DLD1 (cell line): ENCODE results near the gene STIL.
"Not testable (repeated sequence)": the region's sequence is repeated elsewhere in the genome, so short reads cannot be mapped to it uniquely, and the experiment has no call there.

Experiments
- in situ Hi-C: cut with HindIII; loops from 2 replicates; pipeline ENCODE4 v1.10.0; 2017; ENCODE audit warnings: low sequenced_read_pairs

STIL gene

DNA sequence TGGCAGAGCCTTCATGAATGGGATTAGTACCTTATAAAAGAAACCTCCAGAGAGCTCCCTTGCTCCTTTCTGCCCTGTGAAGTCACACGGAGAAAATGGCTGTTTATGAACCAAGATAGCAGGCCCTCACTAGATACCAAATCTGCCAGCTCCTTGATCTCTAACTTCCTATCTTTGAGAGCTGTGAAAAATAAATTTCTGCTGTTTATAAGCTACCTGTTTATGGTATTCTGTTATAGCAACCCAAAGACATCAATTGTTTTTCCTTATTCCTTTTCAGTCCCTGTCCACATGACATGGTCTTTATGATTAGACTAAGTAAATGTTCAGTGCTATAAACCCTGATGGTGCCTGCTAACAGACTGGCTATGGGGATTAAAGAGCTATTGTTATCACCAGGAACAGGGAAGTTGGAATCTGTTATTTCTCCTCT is 9.7 kb upstream of the STIL start:
- in situ Hi-C loops = no loop called here

DNA sequence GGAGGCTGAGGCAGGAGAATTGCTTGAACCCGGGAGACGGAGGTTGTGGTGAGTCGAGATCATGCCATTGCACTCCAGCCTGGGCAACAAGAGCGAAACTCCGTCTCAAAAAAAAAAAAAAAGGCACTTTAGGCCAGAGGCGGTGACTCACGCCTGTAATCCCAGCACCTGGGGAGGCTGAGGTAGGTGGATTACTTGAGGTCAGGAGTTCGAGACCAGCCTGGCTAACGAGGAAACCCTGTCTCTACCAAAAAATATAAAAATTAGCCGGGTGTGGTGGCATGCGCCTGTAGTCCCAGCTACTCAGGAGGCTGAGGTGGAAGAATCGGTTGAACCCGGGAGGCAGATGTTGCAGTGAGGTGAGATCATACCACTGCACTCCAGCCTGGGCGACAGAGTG is 6.0 kb upstream of the STIL start:
- in situ Hi-C loops = not testable (repeated sequence)

DNA sequence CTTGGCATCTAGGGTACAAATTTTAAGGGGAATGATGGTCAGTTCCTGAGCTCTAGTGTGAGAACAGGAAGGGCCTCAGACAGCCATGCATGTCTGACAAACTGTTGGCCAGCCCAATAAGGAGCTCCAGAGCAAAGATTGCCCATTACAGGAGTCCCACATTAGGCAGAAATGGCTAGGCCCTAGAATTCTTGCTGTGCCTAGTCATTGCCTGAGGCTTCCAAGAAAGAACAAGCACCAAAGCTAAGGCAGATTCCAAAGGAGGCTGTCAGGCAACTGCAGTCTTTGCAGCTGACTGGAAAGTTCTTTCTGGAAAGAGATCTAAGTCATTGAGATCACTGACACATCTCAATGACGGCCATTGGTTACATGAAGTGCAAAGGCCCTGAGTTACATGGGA is 3.9 kb upstream of the STIL start:
- in situ Hi-C loops = no loop called here

DNA sequence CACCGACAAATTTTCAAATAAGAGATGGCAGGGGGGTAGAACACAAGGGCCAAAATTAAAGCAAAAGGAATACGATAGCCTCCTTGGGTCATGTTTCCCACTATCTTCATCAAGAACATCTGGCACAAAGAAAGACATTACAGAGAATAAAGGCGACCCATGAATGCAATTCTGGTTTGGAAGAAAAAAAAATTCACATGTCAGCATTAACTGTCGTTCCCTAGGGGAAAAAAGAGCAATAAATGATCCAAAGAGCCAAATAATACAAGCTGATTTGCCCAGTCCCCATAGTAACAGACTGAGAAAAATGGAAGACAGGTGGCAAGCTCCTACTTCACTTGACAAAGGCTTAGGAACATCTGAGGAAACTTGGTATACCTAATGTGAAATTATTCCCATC is 4.5 kb downstream of the STIL start:
- in situ Hi-C loops = no loop called here

DNA sequence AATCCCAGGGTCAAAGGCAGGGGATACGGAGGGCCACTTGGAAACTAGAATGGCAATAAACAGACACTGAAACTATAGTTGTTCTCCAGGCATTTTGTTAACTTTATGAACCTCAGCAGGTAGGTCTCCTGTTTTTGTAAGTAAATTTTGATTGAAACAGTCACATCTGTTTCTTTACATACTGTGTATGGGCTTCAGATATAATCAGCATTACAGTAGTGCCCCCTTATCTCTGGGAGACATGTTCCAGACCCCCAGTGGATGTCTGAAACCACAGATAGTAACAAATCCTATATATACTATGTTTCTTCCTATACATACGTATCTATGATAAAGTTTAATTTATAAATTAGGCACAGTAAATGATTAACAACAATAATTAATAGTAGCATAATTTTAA is 11.5 kb downstream of the STIL start:
- in situ Hi-C loops = no loop called here

DNA sequence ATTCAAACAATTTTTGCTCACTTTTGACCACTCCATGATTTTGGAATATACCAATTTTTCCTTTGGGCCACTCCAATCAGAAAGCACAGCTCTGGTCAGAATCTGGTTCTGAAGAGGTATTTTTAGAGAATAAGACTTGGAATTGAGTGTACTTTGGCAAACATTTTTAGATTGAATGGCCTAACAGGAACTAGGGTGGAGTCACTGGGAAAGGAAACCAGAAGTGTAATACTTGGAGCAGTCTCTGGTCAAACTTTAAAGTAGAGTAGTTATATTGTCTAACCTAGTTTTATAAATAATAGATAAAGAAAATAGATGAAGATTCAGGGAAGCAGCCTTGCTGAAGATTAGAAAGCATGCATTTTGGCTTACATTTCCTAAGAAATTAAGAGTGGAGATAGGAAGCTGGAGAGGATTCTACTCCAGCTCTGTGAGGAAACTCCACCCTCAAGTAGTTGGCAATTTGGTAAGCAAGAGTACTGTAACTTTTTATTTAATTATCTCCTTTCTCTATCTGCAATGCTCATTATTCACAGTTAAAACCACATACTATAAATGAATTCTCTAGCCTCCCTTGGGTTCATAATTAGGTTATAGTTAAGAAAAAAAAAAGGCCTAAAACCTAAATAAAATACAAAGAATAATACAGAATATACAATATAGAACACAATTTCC is 15.8 kb downstream of the STIL start:
- in situ Hi-C loops = no loop called here

DNA sequence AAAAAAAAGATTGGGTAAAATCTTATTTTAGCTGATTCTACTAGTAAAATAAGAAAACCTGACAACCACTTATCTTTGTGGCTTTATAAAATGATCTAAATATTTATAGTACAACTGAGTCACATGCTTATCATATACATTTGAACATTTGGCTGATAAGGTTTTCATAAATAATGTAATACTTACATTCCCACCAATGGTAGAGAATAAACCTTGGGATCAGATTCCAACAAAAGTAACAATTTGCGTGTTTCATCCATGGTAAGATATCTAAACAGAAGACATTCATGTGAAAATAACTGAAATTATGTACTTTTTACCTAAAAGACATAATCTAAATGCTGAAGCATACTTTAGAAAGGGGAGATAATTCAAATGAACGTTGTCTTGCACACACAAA is 18.4 kb downstream of the STIL start:
- in situ Hi-C loops = no loop called here

DNA sequence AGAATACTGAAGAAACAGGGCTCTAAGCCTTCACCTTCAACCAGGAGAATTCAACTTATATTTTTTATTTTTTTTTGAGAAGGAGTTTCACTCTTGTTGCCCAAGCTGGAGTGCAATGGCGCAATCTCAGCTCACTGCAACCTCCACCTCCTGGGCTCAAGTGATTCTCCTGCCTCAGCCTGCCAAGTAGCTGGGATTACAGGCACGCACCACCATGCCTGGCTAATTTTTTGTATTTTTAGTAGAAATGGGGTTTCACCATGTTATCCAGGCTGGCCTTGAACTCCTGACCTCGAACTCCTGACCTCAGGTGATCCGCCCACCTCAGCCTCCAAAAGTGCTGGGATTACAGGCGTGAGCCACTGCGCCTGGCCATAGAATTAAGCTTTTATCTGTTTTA is 19.1 kb downstream of the STIL start:
- in situ Hi-C loops = not testable (repeated sequence)

DNA sequence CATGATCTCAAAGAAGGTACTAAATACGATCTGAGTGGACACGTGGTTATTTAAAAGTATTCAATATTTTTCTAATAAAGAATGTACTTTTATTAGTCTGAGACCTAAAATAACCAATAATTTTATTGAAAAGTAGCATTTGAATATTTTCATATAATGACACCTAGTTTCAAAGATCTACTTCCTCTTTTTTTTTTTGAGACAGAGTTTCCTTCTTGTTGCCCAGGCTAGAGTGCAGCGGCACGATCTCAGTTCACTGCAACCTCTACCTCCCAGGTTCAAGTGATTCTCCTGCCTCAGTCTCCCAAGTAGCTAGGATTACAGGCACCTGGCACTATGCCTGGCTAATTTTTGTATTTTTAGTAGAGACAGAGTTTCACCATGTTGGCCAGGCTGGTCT is 25.8 kb downstream of the STIL start:
- in situ Hi-C loops = not testable (repeated sequence)

DNA sequence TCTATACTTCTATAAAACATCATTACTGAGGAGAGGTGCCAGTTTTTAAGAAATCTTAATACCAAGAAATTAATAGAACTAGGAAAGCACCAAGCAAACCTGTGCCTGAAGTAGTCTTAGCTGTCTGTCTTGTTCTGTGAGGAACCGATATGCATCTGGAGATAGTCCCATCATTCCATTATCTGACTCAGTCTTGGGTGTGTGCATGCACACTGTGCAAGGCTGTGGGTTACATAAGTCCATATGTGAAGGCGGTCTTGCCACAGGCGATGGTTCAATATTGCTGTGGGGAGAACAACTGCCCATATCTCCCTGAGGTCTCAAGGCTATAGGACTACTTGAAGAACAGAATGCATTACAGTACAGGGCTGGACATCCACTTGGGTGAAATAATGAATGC is 33.8 kb downstream of the STIL start:
- in situ Hi-C loops = no loop called here

DNA sequence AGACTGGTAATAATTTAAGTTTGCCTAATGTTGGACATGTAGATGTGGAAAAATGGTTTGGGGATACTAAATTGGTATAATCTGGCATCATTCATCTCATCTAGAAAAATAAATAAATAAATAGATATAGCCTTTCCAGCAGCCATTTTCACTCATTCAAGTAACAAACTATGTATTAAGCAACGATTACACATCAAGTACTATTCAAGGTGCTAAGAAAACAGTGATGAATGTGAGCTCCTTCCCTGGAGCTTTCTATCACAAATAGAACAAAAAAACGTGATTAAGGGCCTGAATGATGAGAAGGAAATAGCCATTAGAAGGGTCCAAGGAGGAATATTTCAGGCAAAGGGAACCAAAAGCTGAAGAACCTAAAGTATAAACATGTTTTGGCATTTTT is 37.1 kb downstream of the STIL start:
- in situ Hi-C loops = no loop called here

DNA sequence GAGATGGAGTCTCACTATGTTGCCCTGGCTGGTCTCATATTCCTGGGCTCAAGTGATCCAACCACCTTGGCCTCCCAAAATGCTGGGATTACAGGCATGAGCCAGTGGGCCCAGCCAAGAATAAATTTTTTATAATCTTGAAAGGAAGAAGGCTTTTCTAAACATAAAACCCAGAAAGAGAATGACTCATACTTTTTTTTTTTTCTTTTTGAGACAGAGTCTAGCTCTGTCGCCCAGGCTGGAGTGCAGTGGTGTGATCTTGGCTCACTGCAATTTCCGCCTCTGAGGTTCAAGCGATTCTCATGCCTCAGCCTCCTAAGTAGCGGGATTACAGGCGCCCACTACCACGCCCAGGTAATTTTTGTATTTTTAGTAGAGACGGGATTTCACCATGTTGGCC is 38.1 kb downstream of the STIL start:
- in situ Hi-C loops = not testable (repeated sequence)

DNA sequence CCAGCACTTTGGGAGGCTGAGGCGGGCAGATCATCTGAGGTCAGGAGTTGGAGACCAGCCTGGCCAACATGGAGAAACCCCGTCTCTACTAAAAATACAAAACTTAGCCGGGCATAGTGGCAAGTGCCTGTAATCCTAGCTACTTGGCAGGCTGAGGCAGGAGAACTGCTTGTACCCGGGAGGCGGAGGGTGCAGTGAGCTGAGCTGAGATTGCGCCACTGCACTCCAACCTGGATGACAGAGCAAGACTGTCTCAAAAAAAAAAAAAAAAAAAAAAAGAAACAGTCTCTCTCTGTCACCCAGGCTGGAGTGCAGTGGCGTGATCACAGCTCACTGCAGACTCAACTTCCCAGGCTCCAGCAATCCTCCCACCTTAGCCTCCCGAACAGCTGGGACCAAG is 48.4 kb downstream of the STIL start:
- in situ Hi-C loops = not testable (repeated sequence)

DNA sequence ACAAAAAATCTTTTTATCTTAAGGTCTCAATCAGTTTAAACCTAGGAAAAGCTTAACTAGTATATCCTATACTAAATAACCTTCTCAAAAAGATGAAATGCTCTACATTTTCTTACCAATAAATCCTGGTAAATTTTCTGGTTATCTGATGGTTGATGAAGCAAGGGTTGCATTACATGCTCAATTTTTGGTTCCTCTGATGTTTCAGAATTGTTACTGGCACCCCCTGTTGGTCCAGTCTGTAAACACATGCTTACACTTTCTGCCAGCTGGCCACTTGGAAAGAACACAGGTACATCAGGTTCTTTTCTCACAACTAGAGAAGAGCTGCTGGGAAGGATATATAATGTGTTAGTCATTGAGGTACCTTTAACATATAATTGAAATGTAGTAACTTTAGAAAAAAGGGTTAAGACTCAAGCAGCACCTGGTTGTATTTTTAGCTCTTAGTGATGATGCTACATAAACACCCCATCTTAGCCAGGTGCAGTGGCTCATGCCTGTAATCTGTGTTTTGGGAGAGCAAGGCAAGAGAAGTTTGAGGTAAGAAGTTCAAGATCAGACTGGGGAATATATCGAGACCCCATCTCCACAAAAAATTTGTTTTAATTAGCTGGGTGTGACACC is 51.0 kb downstream of the STIL start:
- in situ Hi-C loops = no loop called here

DNA sequence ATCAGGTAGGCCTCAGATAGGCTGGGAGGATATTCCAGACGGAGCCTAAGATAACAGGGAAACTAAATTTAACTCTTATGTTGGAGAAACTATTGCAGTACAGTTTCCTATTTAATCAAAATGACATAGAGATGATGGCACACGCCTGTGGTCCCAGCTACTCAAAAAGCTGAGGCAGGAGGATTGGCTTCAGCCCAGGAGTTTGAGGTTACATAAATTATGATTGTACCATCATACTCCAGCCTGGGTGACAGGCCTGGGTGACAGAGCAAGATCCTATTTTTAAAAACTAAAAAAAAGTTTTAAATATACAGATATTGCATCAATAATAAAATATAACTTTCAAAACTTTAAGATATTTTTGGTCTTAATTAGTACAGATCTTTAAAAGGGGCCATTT is 56.7 kb downstream of the STIL start:
- in situ Hi-C loops = no loop called here

DNA sequence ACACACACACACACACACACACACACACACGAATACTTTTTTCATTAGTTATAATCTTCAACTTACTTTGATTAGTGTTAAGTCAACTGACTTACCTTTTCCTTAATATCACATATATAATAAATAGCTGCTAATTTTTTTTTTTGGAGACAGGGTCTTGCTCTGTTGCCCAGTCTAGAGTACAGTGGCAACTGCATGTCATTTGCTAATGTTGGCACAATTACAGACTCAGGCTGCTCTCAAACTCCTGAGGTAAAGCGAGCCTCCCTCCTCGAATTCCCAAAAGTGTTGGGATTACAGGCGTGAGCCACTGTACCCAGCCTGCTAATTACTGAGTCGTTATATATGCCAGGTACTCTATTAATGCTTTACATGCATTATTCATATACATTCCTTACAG is 61.2 kb downstream of the STIL start:
- in situ Hi-C loops = no loop called here

DNA sequence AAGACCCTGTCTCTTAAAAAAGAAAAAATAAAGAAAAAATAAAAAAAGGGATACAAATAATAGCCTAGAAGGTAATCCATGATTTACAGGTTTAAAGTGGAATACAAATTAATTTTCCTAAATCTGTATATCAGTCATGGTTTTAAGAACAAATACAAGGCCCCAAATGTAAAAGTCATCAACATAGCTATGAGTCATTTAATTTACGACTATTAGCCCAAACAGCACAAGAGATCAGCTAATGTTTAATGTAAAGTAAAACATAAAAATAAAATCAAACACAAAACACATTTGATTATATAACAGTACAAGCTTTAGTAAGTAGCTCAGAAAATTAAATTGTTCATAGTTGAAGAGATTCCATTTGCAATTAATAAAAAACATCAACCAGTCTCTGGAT is 61.6 kb downstream of the STIL start:
- in situ Hi-C loops = no loop called here

DNA sequence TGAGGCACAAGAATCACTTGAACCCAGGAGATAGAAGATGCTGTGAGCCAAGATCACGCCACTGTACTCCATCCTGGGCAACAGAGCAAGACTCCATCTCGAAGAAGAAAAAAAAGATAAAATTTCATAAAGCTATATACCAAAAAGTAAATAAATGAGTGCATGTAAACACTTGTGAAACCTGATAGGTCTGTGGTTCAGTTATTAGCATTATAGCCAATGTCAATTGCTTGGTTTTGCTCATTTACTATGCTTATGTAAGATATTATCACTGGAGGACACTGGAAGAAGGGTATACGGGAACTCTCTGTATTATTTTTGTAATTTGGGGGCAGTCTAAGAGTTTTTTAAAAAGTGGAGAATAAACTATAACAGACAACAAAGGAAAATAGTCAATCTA is 64.2 kb downstream of the STIL start:
- in situ Hi-C loops = no loop called here

DNA sequence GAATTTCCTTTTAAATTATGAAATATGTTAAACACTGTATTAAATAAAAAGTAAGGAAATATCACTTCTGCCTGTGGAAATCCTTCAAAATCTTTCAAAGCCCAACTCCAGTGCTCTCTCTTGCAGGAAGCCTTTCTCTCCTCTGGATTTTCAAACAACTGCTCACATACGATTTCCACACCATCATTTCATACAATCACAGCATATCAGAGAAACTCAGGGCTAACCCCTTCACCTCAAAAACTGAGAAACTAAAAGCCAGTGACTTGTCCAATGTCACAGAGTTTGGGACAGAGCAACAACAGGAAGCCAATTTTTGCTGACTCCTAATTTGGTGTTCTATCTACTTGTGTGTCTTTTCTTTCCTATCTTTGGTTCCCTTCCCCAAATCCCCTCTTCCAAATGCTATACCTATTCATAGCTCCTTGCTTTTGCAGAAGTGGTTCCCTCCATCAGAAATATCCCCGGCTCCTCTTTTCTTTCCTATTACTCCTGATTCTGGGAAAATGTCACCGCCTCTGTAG is 69.5 kb downstream of the STIL start:
- in situ Hi-C loops = no loop called here

DNA sequence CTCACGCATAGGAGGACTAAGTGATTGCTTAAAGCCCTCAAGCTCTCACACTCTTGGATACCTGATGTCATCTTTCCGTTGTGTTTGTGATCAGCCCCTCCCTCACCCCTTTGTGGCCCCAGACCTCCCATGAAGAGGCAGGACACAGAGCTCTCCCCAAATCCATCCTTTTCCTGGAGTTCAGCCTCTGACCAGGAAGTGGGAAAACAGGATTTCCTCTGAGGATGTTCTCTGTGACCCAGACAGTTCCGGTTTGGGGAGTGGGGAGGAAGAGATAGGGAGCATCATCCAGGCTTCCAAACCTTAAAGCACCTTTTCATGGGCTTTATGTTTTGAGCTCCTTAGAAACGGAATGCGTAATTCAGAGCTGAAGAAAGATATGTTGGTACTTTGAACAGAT is 70.0 kb downstream of the STIL start:
- in situ Hi-C loops = no loop called here

DNA sequence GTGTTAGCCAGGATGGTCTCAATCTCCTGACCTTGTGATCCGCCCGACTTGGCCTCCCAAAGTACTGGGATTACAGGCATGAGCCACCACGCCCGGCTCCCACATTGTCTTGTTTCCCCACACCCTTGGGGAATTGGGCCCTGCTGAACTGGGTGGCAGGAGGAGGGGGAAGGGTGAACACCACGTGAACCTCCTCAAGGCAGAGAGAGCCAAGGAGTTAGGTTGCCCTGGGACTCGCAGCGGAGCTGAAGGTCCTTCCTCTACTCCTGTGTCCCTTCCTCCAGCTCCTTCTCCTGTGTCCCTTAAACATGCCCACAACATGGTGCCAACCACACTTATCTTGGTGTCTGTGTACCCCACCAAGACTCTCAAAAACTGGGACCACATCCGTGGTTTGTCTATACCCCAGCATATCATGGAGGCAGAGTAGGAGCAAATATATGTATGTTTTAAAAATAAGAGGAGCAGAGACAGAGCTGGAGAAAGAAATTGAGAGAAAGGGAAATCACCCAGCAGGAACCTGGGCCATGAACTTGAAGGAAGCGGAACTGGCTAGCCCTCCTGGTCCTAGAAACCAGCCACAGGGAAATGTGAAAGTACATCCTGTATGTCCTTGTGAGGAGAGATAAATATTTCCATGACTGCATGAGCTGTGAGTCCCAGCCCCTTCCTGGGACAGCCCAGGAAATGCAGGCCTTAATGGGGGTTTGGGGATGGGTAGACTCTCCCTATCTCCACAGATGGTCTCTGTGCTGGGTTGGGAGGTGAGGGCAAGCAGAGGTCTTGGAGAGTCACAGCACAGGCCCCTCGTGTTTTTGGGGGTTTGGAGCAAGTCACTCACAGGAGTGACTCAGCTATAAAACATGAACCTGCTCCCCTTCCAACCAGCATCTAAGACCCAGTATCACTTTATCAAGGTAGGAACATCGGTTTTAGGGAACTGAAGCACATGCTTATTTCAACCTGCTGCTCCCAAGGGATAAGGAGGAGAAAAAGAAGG is 72.5 kb downstream of the STIL start:
- in situ Hi-C loops = no loop called here
